ENCODE results near the gene ZDHHC14.
"Not testable (repeated sequence)": the region's sequence is repeated elsewhere in the genome, so short reads cannot be mapped to it uniquely, and the experiment has no call there.

Gene ZDHHC14

GRCh38 chr6:157406661-157407060 lies 25.7 kb downstream of the ZDHHC14 start:
- DNase-seq (ENCODE audit: low spot score) = no peak

GRCh38 chr6:157407646-157408045 lies 26.7 kb downstream of the ZDHHC14 start:
- DNase-seq (ENCODE audit: low spot score) = no peak

- DNase-seq (ENCODE audit: low spot score) = not testable (repeated sequence)
Measured at GRCh38 chr6:157408427-157408826, 27.4 kb downstream of the ZDHHC14 start.

GRCh38 chr6:157410045-157410444 lies 29.1 kb downstream of the ZDHHC14 start:
- no peak for DNase-seq (ENCODE audit: low spot score)

- no peak for DNase-seq (ENCODE audit: low spot score)
Measured at GRCh38 chr6:157411368-157411767, 30.4 kb downstream of the ZDHHC14 start.

GRCh38 chr6:157412791-157413190 lies 31.8 kb downstream of the ZDHHC14 start:
- DNase-seq (ENCODE audit: low spot score) = no peak

GRCh38 chr6:157420497-157420896 lies 39.5 kb downstream of the ZDHHC14 start:
- DNase-seq (ENCODE audit: low spot score) = no peak

GRCh38 chr6:157424491-157425020 lies 43.6 kb downstream of the ZDHHC14 start:
- DNase-seq (ENCODE audit: low spot score) = no peak

- DNase-seq (ENCODE audit: low spot score) = no peak
Measured at GRCh38 chr6:157427969-157428368, 47.0 kb downstream of the ZDHHC14 start.

GRCh38 chr6:157428427-157429202 lies 47.6 kb downstream of the ZDHHC14 start:
- no peak for DNase-seq (ENCODE audit: low spot score)

GRCh38 chr6:157429248-157429647 lies 48.3 kb downstream of the ZDHHC14 start:
- no peak for DNase-seq (ENCODE audit: low spot score)

GRCh38 chr6:157430834-157431233 lies 49.8 kb downstream of the ZDHHC14 start:
- DNase-seq (ENCODE audit: low spot score) = no peak

GRCh38 chr6:157432231-157432891 lies 51.4 kb downstream of the ZDHHC14 start:
- no peak for DNase-seq (ENCODE audit: low spot score)

GRCh38 chr6:157432892-157433265 lies 51.9 kb downstream of the ZDHHC14 start:
- no peak for DNase-seq (ENCODE audit: low spot score)

- no peak for DNase-seq (ENCODE audit: low spot score)
Measured at GRCh38 chr6:157433678-157434081, 52.7 kb downstream of the ZDHHC14 start.

GRCh38 chr6:157434349-157435033 lies 53.5 kb downstream of the ZDHHC14 start:
- DNase-seq (ENCODE audit: low spot score) = no peak

- DNase-seq (ENCODE audit: low spot score) = no peak
Measured at GRCh38 chr6:157436219-157436943, 55.4 kb downstream of the ZDHHC14 start.

GRCh38 chr6:157436944-157437336 lies 56.0 kb downstream of the ZDHHC14 start:
- DNase-seq (ENCODE audit: low spot score) = no peak

- no peak for DNase-seq (ENCODE audit: low spot score)
Measured at GRCh38 chr6:157438611-157439111, 57.7 kb downstream of the ZDHHC14 start.

- DNase-seq (ENCODE audit: low spot score) = no peak
Measured at GRCh38 chr6:157440171-157440570, 59.2 kb downstream of the ZDHHC14 start.

GRCh38 chr6:157442291-157442690 lies 61.3 kb downstream of the ZDHHC14 start:
- no peak for DNase-seq (ENCODE audit: low spot score)

Data from D341Med (cell line).